Frontal cortex (tissue), 4 donors: ENCODE measurements around the gene CLSTN3. TPM values are rescaled to one million over a fixed set of nuclear protein-coding genes. Genes with fewer than 3 reads are reported as not detected.
"Not testable (repeated sequence)": the region's sequence is repeated elsewhere in the genome, so short reads cannot be mapped to it uniquely, and the experiment has no call there.

Experiments
- DNase-seq, 2 donors: peaks; one replicate each; pipeline ENCODE4 v3.0.0; 2012; ENCODE audit warnings: low spot score in 2 of 2
- FAIRE-seq: peaks from 2 replicates; lab custom pipeline; 2012; peaks lifted over from hg19 to GRCh38; lab: Jason Lieb, UNC
- total RNA-seq: library from RNA; depleted of rRNA; stranded (reverse); fragments of >200 nt; gene quantifications from one replicate; pipeline ENCODE4 v1.2.3, GENCODE V29; 2014
- donor health status: control.
- donor health status: control.
- donor health status: control.

CLSTN3 gene
- total RNA-seq, 1 donor from 2014 or later, result 75.0 TPM

- no peak for FAIRE-seq
- no peak for DNase-seq
Observed at GRCh38 chr12:7169951-7170350, 39.8 kb downstream of the CLSTN3 start.

- FAIRE-seq, result no peak
- no peak for DNase-seq
Observed at GRCh38 chr12:7171854-7172253, 41.7 kb downstream of the CLSTN3 start.

GRCh38 chr12:7175493-7175892, 45.3 kb downstream of the CLSTN3 start:
- DNase-seq (no peak), FAIRE-seq (no peak)

- DNase-seq (no peak), FAIRE-seq (no peak)
Observed at GRCh38 chr12:7176595-7176994, 46.4 kb downstream of the CLSTN3 start.

- FAIRE-seq (no peak), DNase-seq (no peak)
Observed at GRCh38 chr12:7178481-7178880, 48.3 kb downstream of the CLSTN3 start.

GRCh38 chr12:7180685-7181084, 50.5 kb downstream of the CLSTN3 start:
- FAIRE-seq (no peak), DNase-seq (no peak)

GRCh38 chr12:7186058-7186457, 55.9 kb downstream of the CLSTN3 start:
- not testable (repeated sequence) for FAIRE-seq, DNase-seq

- DNase-seq, result peak in 1 of 2 donors; percentile 64
- no peak for FAIRE-seq
Observed at GRCh38 chr12:7188562-7189397, 58.6 kb downstream of the CLSTN3 start.

- DNase-seq, result peak; percentile 88
- FAIRE-seq, result no peak
Observed at GRCh38 chr12:7189398-7190267, 59.5 kb downstream of the CLSTN3 start, which contains the start of gene PEX5. TSS of gene PEX5 (plus strand) at chr12:7189686. CDS start at chr12:7190378, 692 bp downstream.

GRCh38 chr12:7190268-7191055, 60.3 kb downstream of the CLSTN3 start:
- FAIRE-seq (no peak), DNase-seq (peak in 1 of 2 donors; percentile 29)

GRCh38 chr12:7193674-7194073, 63.5 kb downstream of the CLSTN3 start:
- FAIRE-seq (no peak), DNase-seq (no peak)

- FAIRE-seq (no peak), DNase-seq (no peak)
Observed at GRCh38 chr12:7197841-7198240, 67.7 kb downstream of the CLSTN3 start.

GRCh38 chr12:7203109-7203508, 72.9 kb downstream of the CLSTN3 start:
- FAIRE-seq, result no peak
- no peak for DNase-seq

- no peak for FAIRE-seq
- DNase-seq, result no peak
Observed at GRCh38 chr12:7205091-7205490, 74.9 kb downstream of the CLSTN3 start.

- FAIRE-seq (no peak), DNase-seq (no peak)
Observed at GRCh38 chr12:7206691-7207090, 76.5 kb downstream of the CLSTN3 start.

GRCh38 chr12:7207866-7208625, 77.9 kb downstream of the CLSTN3 start:
- no peak for DNase-seq

More at GRCh38 chr12:7207866-7208625, 77.9 kb downstream of the CLSTN3 start:
- FAIRE-seq, result no peak
